Measurements from ENCODE around the gene CAMTA1.

CAMTA1 gene

DNA sequence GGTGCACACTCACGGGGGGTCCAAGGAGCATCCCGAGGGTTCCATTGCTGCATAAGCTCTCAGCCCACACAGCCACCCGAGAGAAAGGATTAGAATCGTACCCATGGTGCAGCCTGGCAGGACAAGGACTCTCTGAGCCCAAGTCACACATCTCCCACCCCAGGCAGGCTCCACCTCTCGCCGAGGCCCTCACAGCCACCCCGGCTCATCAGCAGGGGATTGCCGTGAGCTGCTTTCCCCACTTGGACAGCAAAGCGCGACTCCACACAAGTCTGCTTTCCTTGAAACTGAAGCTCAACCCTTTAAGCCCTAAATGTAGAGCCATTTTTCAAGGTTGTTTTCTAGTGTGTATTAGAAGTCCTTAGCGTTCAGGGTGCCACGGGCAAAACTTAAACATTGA is 679.5 kb downstream of the CAMTA1 start:
- no peaks in the 10 kb centered on the region for H3K9me3 ChIP-seq (ENCODE audit: control insufficient read depth in 2 of 2, low read length in 2 of 2)
- no peak overlapping the region for H3K4me3 ChIP-seq (ENCODE audit: low read length in 2 of 2)
- H3K27ac ChIP-seq (ENCODE audit: low read length), result no peak overlapping the region
- no peaks in the 10 kb centered on the region for H3K36me3 ChIP-seq (ENCODE audit: control insufficient read depth in 2 of 2, insufficient read depth in 2 of 2, low read length in 2 of 2)
- peaks cover 4% of the 10 kb centered on the region for H3K4me1 ChIP-seq (ENCODE audit: control insufficient read depth, insufficient read depth, low read length)
- no peaks in the 10 kb centered on the region for H3K27me3 ChIP-seq (ENCODE audit: control insufficient read depth in 1 of 2, insufficient read depth in 2 of 2, low read length in 2 of 2)
- no peak overlapping the region for H3K9ac ChIP-seq (ENCODE audit: low read length in 2 of 2)

DNA sequence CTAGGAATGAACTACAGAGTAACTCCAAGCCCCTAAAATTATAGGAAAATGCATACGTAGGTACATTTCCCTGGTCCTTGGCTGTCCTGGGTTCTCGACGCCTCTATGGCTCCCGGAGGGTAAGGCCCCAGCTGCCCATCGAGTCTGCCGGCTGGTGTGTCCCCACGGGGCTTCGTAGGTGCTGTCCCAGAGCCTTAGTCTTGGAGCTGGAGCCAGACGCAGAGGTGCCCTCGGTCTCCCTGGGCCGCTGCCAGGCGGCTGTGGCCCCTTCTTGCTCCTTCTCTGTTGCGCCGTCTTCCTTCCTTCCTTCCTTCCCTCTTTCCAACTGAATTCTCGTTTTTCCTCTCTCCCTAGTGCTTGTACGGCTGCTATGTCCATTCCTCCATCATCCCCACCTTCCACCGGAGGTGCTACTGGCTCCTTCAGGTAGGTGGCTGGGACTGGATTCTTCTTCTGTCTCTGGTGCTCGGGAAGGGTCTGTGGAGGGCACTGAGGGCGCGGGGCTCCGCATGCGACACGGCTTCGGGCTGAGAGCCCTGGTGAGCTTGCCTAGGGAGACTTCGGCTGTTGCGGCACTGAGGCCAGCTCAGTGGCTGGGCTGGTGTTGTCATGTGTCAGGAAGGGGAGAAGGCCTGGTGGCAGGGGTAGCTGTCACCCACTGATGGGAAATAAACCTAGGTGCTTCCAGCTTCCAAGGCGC is 682.4 kb downstream of the CAMTA1 start:
- Histone ChIP-seq H3K9me3 (ENCODE audit: control insufficient read depth in 2 of 2, low read length in 2 of 2) (no peaks in the 10 kb centered on the region), H3K9ac (ENCODE audit: low read length in 2 of 2) (no peak overlapping the region), H3K27me3 (ENCODE audit: control insufficient read depth in 1 of 2, insufficient read depth in 2 of 2, low read length in 2 of 2) (no peaks in the 10 kb centered on the region), H3K36me3 (ENCODE audit: control insufficient read depth in 2 of 2, insufficient read depth in 2 of 2, low read length in 2 of 2) (no peaks in the 10 kb centered on the region), H3K4me1 (ENCODE audit: control insufficient read depth, insufficient read depth, low read length) (peaks cover 22% of the 10 kb centered on the region), H3K27ac (ENCODE audit: low read length) (no peak overlapping the region), H3K4me3 (ENCODE audit: low read length in 2 of 2) (no peak overlapping the region)

DNA sequence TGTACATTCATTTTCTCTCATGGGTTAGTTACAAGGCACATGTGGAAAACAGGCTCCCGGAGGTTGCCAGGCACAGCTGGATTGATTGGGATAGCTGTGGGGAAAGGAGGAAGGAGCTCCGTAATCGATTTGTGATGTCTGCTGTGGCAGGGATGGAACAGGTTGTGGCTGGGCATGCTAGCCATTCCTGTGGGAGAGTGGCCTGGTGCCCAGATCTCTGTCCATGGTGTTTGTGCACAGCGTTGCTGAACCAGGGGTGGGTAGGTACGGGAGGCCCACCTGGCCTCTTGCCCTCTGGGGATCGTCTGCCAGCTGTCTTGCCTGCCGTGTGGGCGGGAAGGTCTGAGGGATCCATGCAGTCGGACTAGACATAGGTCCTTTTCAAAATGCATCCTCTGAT is 683.0 kb downstream of the CAMTA1 start:
- no peaks in the 10 kb centered on the region for H3K27me3 ChIP-seq (ENCODE audit: control insufficient read depth in 1 of 2, insufficient read depth in 2 of 2, low read length in 2 of 2)
- H3K27ac ChIP-seq (ENCODE audit: low read length), result no peak overlapping the region
- H3K4me1 ChIP-seq (ENCODE audit: control insufficient read depth, insufficient read depth, low read length), result peaks cover 22% of the 10 kb centered on the region
- H3K9me3 ChIP-seq (ENCODE audit: control insufficient read depth in 2 of 2, low read length in 2 of 2), result no peaks in the 10 kb centered on the region
- H3K9ac ChIP-seq (ENCODE audit: low read length in 2 of 2), result no peak overlapping the region
- H3K4me3 ChIP-seq (ENCODE audit: low read length in 2 of 2), result no peak overlapping the region
- no peaks in the 10 kb centered on the region for H3K36me3 ChIP-seq (ENCODE audit: control insufficient read depth in 2 of 2, insufficient read depth in 2 of 2, low read length in 2 of 2)

DNA sequence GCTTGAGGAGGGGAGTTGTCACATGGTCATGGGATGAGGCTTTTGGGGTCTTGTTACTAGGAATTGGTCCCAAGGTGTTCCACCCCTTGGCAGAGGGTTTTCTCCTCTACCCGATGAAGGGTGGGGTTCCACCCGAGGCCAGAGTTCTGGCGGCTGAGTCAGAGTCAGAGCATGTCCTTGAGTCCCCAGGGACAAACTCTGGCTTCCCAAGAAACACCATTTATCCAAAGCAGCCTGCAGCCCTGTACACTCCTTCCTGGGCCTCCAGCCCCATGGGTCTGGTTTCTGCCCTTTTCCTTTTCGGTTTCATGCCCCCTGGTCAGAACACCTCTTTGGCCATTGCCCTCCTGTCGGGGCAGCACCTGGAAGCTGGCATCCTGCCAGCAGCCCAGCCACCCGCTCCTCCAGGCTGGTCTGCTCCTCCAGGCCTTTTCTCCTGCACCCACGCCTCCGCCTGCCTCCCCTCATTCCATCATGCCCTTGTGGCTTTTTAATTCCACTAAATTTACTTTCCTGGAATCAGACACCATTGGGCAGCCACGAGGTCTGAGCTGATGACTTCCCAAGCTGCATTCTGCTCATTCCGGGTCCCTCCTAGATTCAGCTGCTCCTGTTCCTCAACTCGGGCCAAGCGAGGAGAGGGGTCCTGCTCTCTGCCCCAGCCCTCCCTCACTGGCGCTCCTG is 684.1 kb downstream of the CAMTA1 start:
- Histone ChIP-seq H3K4me3 (ENCODE audit: low read length in 2 of 2) (no peak overlapping the region), H3K36me3 (ENCODE audit: control insufficient read depth in 2 of 2, insufficient read depth in 2 of 2, low read length in 2 of 2) (no peaks in the 10 kb centered on the region), H3K9ac (ENCODE audit: low read length in 2 of 2) (no peak overlapping the region), H3K9me3 (ENCODE audit: control insufficient read depth in 2 of 2, low read length in 2 of 2) (no peaks in the 10 kb centered on the region), H3K27me3 (ENCODE audit: control insufficient read depth in 1 of 2, insufficient read depth in 2 of 2, low read length in 2 of 2) (no peaks in the 10 kb centered on the region), H3K27ac (ENCODE audit: low read length) (no peak overlapping the region), H3K4me1 (ENCODE audit: control insufficient read depth, insufficient read depth, low read length) (peaks cover 22% of the 10 kb centered on the region)

DNA sequence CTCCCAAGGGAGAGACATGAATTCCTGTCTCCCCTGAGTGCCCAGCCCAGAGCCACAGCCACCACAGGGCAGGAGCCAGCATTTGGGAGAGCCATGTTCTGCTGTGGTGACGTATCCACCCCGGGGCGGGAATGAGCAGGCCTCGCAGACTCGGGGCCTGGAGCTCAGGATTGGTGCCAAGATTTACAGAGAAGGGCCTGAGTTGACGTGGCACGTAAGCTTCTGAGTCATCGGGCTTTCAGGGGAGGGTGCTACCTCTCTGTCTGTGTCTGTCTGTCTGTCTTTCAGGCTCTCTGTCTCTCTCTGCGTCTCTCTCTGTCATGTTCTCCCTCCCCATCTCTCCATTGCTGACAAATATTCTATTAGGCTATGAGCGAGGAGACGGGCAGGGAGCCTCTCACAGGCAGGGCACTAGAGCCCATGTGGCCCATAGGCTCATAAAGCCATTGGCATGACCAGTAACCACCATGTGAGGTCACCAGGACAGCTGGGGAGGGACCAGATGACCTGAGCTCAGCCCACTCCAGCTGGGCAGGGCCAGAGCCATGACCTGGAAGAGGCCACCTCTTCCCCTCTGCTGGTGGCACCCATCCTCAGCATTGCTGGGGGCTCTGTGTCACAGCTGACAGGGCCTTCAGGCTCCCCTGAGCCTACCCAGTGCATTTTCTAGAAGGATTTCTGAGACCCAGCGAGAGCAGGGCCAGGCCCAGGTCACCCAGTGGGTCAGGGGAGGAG is 685.8 kb downstream of the CAMTA1 start:
- no peak overlapping the region for H3K4me3 ChIP-seq (ENCODE audit: low read length in 2 of 2)
- H3K9me3 ChIP-seq (ENCODE audit: control insufficient read depth in 2 of 2, low read length in 2 of 2), result no peaks in the 10 kb centered on the region
- H3K4me1 ChIP-seq (ENCODE audit: control insufficient read depth, insufficient read depth, low read length), result peaks cover 22% of the 10 kb centered on the region
- peak overlapping the region in 1 of 2 donors; percentile 33 for H3K9ac ChIP-seq (ENCODE audit: low read length in 2 of 2)
- no peaks in the 10 kb centered on the region for H3K36me3 ChIP-seq (ENCODE audit: control insufficient read depth in 2 of 2, insufficient read depth in 2 of 2, low read length in 2 of 2)
- H3K27me3 ChIP-seq (ENCODE audit: control insufficient read depth in 1 of 2, insufficient read depth in 2 of 2, low read length in 2 of 2), result no peaks in the 10 kb centered on the region
- H3K27ac ChIP-seq (ENCODE audit: low read length), result peak overlapping the region; percentile 31

DNA sequence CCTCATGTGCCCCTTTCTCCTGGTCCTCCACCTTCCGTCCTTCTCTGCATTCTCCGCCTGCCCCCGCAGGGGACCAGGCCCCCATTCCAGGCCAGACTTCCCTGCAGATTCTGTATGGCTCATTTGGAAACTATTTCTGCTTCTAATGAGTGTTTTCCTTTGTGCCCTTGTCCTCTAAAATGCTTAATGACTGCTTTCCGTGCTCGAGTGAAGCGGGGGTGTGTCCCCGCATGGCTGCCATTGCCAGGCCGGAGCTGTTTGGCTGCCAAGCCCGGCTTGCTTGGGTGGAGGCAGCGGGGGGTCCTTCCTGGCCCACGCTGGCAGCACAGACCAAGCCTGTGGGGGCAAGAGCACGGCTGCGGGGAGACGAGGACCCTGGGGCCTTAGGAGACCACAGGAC is 686.6 kb downstream of the CAMTA1 start:
- H3K27ac ChIP-seq (ENCODE audit: low read length), result no peak overlapping the region

DNA sequence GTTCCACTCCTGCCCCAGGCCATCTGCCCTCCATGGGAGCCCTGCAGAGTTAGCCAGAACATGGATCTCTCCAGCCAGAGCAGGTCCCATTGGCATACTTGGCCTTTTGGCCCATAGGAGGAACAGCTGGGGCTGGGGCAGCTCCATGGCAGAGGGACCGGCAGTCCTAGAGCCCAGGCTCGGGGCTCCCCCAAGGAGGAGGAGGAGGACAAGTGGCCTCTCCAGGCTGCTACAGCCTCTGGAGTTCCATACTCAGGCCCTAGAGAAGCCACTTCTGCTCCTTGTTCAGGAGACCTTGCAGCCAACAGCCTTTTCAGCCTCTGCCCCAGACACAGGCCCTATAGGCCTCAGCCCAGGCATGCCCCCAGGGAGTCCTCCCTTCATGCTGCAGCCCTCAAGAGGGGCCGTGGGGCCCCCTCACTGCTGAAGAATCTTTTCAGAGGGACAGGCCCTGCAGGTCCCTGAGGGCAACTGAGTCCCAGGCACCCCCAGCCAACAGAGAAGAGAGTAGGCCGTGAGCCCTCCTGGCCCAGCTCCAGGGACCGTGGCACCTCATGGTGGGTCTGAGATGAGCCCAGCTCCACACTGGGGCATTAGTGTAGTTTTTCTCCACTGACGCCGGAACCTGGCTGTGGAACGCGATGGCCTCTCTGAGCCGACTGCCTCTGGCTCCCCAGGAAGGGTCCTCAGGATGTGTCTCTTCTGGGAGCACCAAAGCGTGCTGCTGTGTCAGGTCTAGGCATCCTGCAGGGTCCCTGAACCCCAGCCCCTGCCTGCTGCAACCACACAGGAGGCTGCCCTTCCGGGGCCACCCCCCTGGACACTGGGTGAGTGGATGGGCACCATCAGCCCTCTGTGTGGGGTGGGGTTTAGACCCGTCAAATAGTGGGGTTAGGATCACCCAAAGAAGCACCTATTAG is 688.2 kb downstream of the CAMTA1 start:
- H3K27ac ChIP-seq (ENCODE audit: low read length), result no peak overlapping the region

More for the DNA sequence above, 686.6 kb downstream of the CAMTA1 start:
- H3K9ac ChIP-seq (ENCODE audit: low read length in 2 of 2), result no peak overlapping the region
- no peaks in the 10 kb centered on the region for H3K9me3 ChIP-seq (ENCODE audit: control insufficient read depth in 2 of 2, low read length in 2 of 2)
- no peak overlapping the region for H3K4me3 ChIP-seq (ENCODE audit: low read length in 2 of 2)
- H3K4me1 ChIP-seq (ENCODE audit: control insufficient read depth, insufficient read depth, low read length), result peaks cover 22% of the 10 kb centered on the region
- no peaks in the 10 kb centered on the region for H3K36me3 ChIP-seq (ENCODE audit: control insufficient read depth in 2 of 2, insufficient read depth in 2 of 2, low read length in 2 of 2)
- H3K27me3 ChIP-seq (ENCODE audit: control insufficient read depth in 1 of 2, insufficient read depth in 2 of 2, low read length in 2 of 2), result no peaks in the 10 kb centered on the region

DNA sequence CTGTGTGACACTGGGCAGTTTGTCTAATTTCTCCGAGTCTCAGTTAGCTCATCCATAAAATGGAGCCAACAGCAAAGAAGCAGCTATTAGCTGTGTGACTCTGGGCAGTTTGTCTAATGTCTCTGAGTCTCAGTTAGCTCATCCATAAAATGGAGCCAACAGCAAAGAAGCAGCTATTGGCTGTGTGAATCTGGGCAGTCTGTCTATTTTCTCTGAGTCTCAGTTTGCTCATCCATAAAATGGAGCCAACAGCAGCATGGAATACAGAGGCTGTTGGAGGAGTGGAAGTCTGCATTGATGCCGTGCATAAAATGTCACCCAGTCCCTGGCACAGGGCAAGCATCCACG is 688.9 kb downstream of the CAMTA1 start:
- no peak overlapping the region for H3K27ac ChIP-seq (ENCODE audit: low read length)
- no peak overlapping the region for H3K9ac ChIP-seq (ENCODE audit: low read length in 2 of 2)
- H3K4me1 ChIP-seq (ENCODE audit: control insufficient read depth, insufficient read depth, low read length), result peaks cover 28% of the 10 kb centered on the region
- no peaks in the 10 kb centered on the region for H3K27me3 ChIP-seq (ENCODE audit: control insufficient read depth in 1 of 2, insufficient read depth in 2 of 2, low read length in 2 of 2)
- H3K4me3 ChIP-seq (ENCODE audit: low read length in 2 of 2), result no peak overlapping the region
- no peaks in the 10 kb centered on the region for H3K9me3 ChIP-seq (ENCODE audit: control insufficient read depth in 2 of 2, low read length in 2 of 2)
- no peaks in the 10 kb centered on the region for H3K36me3 ChIP-seq (ENCODE audit: control insufficient read depth in 2 of 2, insufficient read depth in 2 of 2, low read length in 2 of 2)

More for the DNA sequence above, 688.2 kb downstream of the CAMTA1 start:
- peaks cover 26% of the 10 kb centered on the region for H3K4me1 ChIP-seq (ENCODE audit: control insufficient read depth, insufficient read depth, low read length)
- H3K27me3 ChIP-seq (ENCODE audit: control insufficient read depth in 1 of 2, insufficient read depth in 2 of 2, low read length in 2 of 2), result no peaks in the 10 kb centered on the region
- H3K36me3 ChIP-seq (ENCODE audit: control insufficient read depth in 2 of 2, insufficient read depth in 2 of 2, low read length in 2 of 2), result no peaks in the 10 kb centered on the region
- no peaks in the 10 kb centered on the region for H3K9me3 ChIP-seq (ENCODE audit: control insufficient read depth in 2 of 2, low read length in 2 of 2)
- no peak overlapping the region for H3K4me3 ChIP-seq (ENCODE audit: low read length in 2 of 2)
- H3K9ac ChIP-seq (ENCODE audit: low read length in 2 of 2), result no peak overlapping the region

DNA sequence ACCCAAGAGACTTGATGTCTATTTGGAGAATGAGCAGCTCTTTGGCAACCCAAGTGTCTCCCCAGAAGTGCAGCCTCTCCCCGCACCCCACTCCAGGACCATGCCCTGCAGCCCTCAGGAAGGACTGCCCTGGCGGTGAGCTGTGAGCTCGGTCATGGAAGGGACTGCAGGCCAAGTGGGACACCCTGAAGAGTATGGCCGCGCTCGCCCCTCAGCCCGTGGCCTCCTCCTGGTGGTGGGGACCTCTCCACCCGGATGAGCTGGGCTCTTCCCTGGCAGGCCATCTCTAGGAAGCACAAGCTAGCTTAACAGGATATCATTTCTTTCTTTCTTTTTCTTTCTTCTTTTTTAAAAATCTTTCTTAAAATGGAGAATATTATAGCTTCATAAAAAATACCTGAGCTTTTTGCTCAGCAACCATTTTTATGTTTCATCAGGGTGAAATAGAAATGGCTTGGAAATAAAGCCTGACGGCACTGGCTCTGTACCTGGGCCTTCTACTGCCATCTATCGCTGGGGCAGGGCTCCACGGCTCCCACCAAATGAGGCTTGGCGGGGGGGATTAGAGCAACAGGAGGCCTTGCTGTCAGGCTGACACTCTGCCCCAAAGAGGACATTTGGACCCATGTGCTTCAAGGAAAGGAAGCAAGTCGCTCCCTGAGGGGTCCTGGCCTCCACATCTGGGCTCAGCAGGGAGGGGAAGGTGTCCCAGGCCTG is 689.7 kb downstream of the CAMTA1 start:
- Histone ChIP-seq H3K9ac (ENCODE audit: low read length in 2 of 2) (no peak overlapping the region), H3K27ac (ENCODE audit: low read length) (no peak overlapping the region), H3K4me3 (ENCODE audit: low read length in 2 of 2) (no peak overlapping the region), H3K27me3 (ENCODE audit: control insufficient read depth in 1 of 2, insufficient read depth in 2 of 2, low read length in 2 of 2) (no peaks in the 10 kb centered on the region), H3K9me3 (ENCODE audit: control insufficient read depth in 2 of 2, low read length in 2 of 2) (no peaks in the 10 kb centered on the region), H3K4me1 (ENCODE audit: control insufficient read depth, insufficient read depth, low read length) (peaks cover 26% of the 10 kb centered on the region), H3K36me3 (ENCODE audit: control insufficient read depth in 2 of 2, insufficient read depth in 2 of 2, low read length in 2 of 2) (no peaks in the 10 kb centered on the region)

DNA sequence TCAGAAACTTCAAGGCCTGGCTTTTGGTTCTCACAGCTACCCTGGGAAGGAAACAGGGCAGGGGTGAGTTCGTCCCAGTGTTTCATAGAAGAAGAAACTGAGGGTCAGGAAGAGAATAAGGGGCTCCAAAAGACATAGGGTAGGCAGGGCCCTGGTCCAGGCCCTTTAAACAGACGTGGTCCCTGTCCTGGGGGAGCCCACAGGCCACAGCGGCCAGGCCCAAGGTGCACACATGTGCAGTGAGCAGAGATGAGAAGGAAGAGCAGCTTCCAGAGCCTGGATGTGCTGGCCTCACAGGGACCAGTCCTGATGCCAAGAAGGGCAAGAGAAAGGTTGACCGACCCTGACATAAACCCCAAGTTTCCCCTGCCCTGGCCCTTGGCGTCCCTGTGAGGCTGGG is 690.4 kb downstream of the CAMTA1 start:
- no peak overlapping the region for H3K4me3 ChIP-seq (ENCODE audit: low read length in 2 of 2)
- no peak overlapping the region for H3K9ac ChIP-seq (ENCODE audit: low read length in 2 of 2)
- H3K9me3 ChIP-seq (ENCODE audit: control insufficient read depth in 2 of 2, low read length in 2 of 2), result no peaks in the 10 kb centered on the region
- no peak overlapping the region for H3K27ac ChIP-seq (ENCODE audit: low read length)
- H3K36me3 ChIP-seq (ENCODE audit: control insufficient read depth in 2 of 2, insufficient read depth in 2 of 2, low read length in 2 of 2), result no peaks in the 10 kb centered on the region
- H3K4me1 ChIP-seq (ENCODE audit: control insufficient read depth, insufficient read depth, low read length), result peaks cover 21% of the 10 kb centered on the region
- H3K27me3 ChIP-seq (ENCODE audit: control insufficient read depth in 1 of 2, insufficient read depth in 2 of 2, low read length in 2 of 2), result no peaks in the 10 kb centered on the region
